ENCODE results near the gene ZNF280B. TPM values are rescaled to one million over a fixed set of nuclear protein-coding genes. Genes with fewer than 3 reads are reported as not detected.
"Not testable (repeated sequence)": the region's sequence is repeated elsewhere in the genome, so short reads cannot be mapped to it uniquely, and the experiment has no call there.

The ZNF280B gene
- polyA plus RNA-seq, 4 donors = 4.2 to 4.8 (median 4.6) TPM

GRCh38 chr22:22442928-22443709 is 65.4 kb downstream of the ZNF280B start:
- DNase-seq (ENCODE audit: low read depth in 4 of 4, low spot score in 3 of 4) = no peak

- DNase-seq (ENCODE audit: low read depth in 4 of 4, low spot score in 3 of 4) = not testable (repeated sequence)
Measured at GRCh38 chr22:22441626-22442025, 66.9 kb downstream of the ZNF280B start.

- no peak for DNase-seq (ENCODE audit: low read depth in 4 of 4, low spot score in 3 of 4)
Measured at GRCh38 chr22:22440188-22440587, 68.4 kb downstream of the ZNF280B start.

Other genes with a start within 250 kb of the ZNF280B start
- not detected for gene ZNF280A, start 11.5 kb upstream of the ZNF280B start, polyA plus RNA-seq (ENCODE audit: insufficient read length in 4 of 4)
- gene PRAME, start 50.5 kb upstream of the ZNF280B start, polyA plus RNA-seq (ENCODE audit: insufficient read length in 4 of 4) = 1 to 10 TPM in 3 of 4 donors, under 1 TPM in 1; 0.54 to 1.5 (median 1.3) TPM
- under 1 TPM in 1 of 4 donors, not detected in 3; 0.18 TPM for gene GGTLC2, start 135.9 kb upstream of the ZNF280B start, polyA plus RNA-seq (ENCODE audit: insufficient read length in 4 of 4)

All from right renal pelvis (tissue), 4 donors.